ENCODE data around the gene CENPL.

DNA sequence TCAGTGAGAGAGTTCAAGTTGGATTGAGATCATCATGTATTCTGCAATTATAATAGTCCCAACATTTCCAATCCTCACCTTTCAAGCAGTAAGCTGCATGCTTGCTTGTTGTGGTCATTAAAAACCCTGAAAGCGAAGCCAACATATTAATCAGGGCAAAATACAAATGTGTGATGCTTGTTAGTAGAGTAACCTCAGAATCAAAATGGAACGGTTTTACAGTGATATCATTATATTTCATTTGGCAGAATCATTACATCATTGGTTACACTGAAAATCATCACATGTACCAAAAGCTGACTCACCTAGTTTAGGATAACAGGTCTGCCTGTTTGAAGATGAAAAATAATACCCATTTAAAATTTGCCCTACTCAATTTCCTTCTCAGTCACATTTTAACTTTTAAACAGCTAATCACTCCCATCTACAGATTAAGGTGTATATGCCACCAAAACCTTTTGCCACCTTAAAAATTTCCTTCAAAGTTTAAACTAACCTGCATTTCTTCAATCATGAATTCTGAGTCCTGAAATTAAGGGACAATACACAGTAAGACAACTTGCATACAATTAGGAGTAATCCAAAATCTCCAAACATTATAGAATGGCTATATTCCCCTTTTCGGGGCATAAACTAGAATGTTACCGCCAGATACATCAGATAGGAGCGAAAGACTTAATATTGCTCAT lies 39.6 kb upstream of the CENPL start:
- no peak for TF ChIP-seq BRCA1 (IDR thresholded peaks at IDR 0.05; ENCODE audit: low read depth, low read length)
- TF ChIP-seq SRF (IDR thresholded peaks at IDR 0.05; ENCODE audit: low read depth, low read length): no peak
- no peak for TF ChIP-seq GTF2F1 (IDR thresholded peaks at IDR 0.05; ENCODE audit: borderline replicate concordance, low read depth, low read length)
- peak in 1 of 2 experiments; percentile 15; a peak in 1 of 3 replicates for TF ChIP-seq POLR2A (IDR thresholded peaks at IDR 0.05; ENCODE audit: control extremely low read depth in 1 of 2, low read depth in 2 of 2, low read length in 2 of 2)
- TF ChIP-seq EZH2 (IDR thresholded peaks at IDR 0.05; ENCODE audit: low read depth, low read length, severe bottlenecking): no peak
- no peak for TF ChIP-seq TAF7 (optimal IDR thresholded peaks at IDR 0.05; ENCODE audit: borderline replicate concordance, low read depth, low read length)
- TF ChIP-seq HDAC2 (IDR thresholded peaks at IDR 0.05; ENCODE audit: borderline replicate concordance in 1 of 2, low read depth in 2 of 2, low read length in 2 of 2): no peak
